NB4 (cell line): ENCODE measurements around the gene GRIK1.

Experiments
- MYC ChIP-seq: IDR thresholded peaks from 2 replicates; pipeline ENCODE4 v1.6.1; 2011; ENCODE audit warnings: low read depth, low read length
- POLR2A ChIP-seq: IDR thresholded peaks from 2 replicates; pipeline ENCODE4 v1.6.1; 2011; ENCODE audit warnings: mild to moderate bottlenecking; ENCODE audit not compliant: insufficient read length; ENCODE audit errors: extremely low read depth
- TF ChIP-seq, protein P1 (sequence below): IDR thresholded peaks from one replicate; pipeline ENCODE4 v1.5.1; 2012; ENCODE audit warnings: low read depth, low read length
- TF ChIP-seq, protein P2 (sequence below): IDR thresholded peaks from 2 replicates; pipeline ENCODE4 v1.6.1; 2011; ENCODE audit warnings: low read depth, low read length

DNA sequence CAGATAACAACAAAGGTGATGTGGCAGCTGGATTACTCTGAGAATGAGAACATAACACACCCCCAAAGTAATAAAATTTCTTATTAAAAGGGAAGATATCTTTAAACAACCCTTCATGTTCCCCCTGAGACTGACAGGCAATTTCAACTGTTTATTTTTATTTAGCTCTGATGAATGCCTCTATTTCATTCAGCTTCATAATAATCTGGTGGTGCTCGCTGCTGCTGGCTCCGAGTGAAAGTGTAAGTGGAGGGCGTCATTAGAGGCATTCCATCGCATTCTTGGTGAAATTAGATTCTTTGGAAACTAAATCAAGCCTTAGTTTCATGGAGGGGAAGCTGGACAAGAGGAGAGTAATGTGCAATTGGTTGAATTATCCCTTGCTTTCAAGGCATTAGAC is 128.9 kb downstream of the GRIK1 start:
- TF ChIP-seq POLR2A = no peak
- TF ChIP-seq, protein P1, sequence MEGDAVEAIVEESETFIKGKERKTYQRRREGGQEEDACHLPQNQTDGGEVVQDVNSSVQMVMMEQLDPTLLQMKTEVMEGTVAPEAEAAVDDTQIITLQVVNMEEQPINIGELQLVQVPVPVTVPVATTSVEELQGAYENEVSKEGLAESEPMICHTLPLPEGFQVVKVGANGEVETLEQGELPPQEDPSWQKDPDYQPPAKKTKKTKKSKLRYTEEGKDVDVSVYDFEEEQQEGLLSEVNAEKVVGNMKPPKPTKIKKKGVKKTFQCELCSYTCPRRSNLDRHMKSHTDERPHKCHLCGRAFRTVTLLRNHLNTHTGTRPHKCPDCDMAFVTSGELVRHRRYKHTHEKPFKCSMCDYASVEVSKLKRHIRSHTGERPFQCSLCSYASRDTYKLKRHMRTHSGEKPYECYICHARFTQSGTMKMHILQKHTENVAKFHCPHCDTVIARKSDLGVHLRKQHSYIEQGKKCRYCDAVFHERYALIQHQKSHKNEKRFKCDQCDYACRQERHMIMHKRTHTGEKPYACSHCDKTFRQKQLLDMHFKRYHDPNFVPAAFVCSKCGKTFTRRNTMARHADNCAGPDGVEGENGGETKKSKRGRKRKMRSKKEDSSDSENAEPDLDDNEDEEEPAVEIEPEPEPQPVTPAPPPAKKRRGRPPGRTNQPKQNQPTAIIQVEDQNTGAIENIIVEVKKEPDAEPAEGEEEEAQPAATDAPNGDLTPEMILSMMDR = no peak
- TF ChIP-seq, protein P2, sequence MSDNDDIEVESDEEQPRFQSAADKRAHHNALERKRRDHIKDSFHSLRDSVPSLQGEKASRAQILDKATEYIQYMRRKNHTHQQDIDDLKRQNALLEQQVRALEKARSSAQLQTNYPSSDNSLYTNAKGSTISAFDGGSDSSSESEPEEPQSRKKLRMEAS = no peak
- TF ChIP-seq MYC = no peak
